Activated naive CD4-positive, alpha-beta T cell treated with anti-CD3 and anti-CD28 coated beads, Interleukin-2, amount 50 U/mL, for 72 hours (primary cell): Measurements from ENCODE around the gene GAPVD1. TPM values are rescaled to one million over a fixed set of nuclear protein-coding genes. Genes with fewer than 3 reads are reported as not detected.

Experiments
- total RNA-seq, 2 donors: library from RNA; stranded (reverse); gene quantifications; one replicate each; pipeline ENCODE4 v1.2.3, GENCODE V29; 2022

The GAPVD1 gene
- total RNA-seq, 2 donors from 2014 or later, result 44.1 to 67.7 TPM

Other genes starting within 250 kb of the GAPVD1 start
- 10 to 100 TPM; 17.9 to 18.0 TPM for gene SCAI, start 118.3 kb upstream of the GAPVD1 start, total RNA-seq
- 10 to 100 TPM; 36.6 to 41.7 TPM for gene PPP6C, start 72.0 kb upstream of the GAPVD1 start, total RNA-seq
- gene RABEPK, start 61.3 kb upstream of the GAPVD1 start, total RNA-seq, result 10 to 100 TPM; 22.9 to 31.9 TPM
- gene HSPA5, start 20.5 kb upstream of the GAPVD1 start, total RNA-seq, result 100 to 1,000 TPM; 120 to 133 TPM